Adrenal gland (tissue), 12 donors: ENCODE data around the gene FEV. TPM values are rescaled to one million over a fixed set of nuclear protein-coding genes. Genes with fewer than 3 reads are reported as not detected.

Source experiments
- DNase-seq, 7 donors: peaks; one replicate each; pipeline ENCODE4 v3.0.0-alpha.2; 2019 to 2020
- H3K27ac ChIP-seq, 5 donors: fragments of 200-600 bp; sonication (generic) in 4 of 5; 1 replicate in 3 of 5; 2 replicates in 2 of 5; pipeline versions ENCODE4 v1.5.1 to v1.8.0; 2016 to 2020; ENCODE audit warnings: mild to moderate bottlenecking in 1 of 5
- H3K27me3 ChIP-seq: fragments of 200-600 bp; 2 replicates; pipeline ENCODE4 v1.8.0; 2021
- H3K36me3 ChIP-seq, 2 donors: fragments of 200-600 bp; replicated peaks in 1 of 2; 1 replicate in 1 of 2; 2 replicates in 1 of 2; pipeline versions ENCODE4 v1.5.1 to v1.8.0; 2018 to 2022
- H3K4me1 ChIP-seq, 2 donors: fragments of 200-600 bp; replicated peaks in 1 of 2; 1 replicate in 1 of 2; 2 replicates in 1 of 2; pipeline versions ENCODE4 v1.5.1 to v1.8.0; 2018 to 2021
- H3K4me3 ChIP-seq, 4 donors: fragments of 200-600 bp; sonication (generic) in 3 of 4; one replicate each; pipeline ENCODE4 v1.5.1; 2016 to 2018
- H3K9me3 ChIP-seq, 3 donors: fragments of 200-600 bp; sonication (generic) in 1 of 3; replicated peaks in 1 of 3; 1 replicate in 2 of 3; 2 replicates in 1 of 3; pipeline versions ENCODE4 v1.5.1 to v1.8.0; 2016 to 2021
- CTCF ChIP-seq, 6 experiments: fragments of 450-650 bp in 4 of 6; fragments of 200-600 bp in 2 of 6; sonication (generic) in 1 of 6; IDR thresholded peaks; 1 replicate in 5 of 6; 2 replicates in 1 of 6; pipeline versions ENCODE4 v1.5.1 to v1.8.0; 2016 to 2021; ENCODE audit warnings: antibody characterized with exemption in 6 of 6, mild to moderate bottlenecking in 2 of 6, moderate library complexity in 1 of 6
- POLR2A ChIP-seq, 2 donors: fragments of 450-650 bp; IDR thresholded peaks; one replicate each; pipeline ENCODE4 v1.6.1; 2017; ENCODE audit warnings: antibody characterized with exemption in 2 of 2, mild to moderate bottlenecking in 2 of 2, moderate library complexity in 1 of 2
- WGBS, 4 donors: extraction: QIAGEN DNeasy Blood & Tissue Kit in 2 of 4; methylation state at CpG; one replicate each; pipeline versions ENCODE4 v1.1.5 to v1.1.7; 2013 to 2017; 5-methylcytosine and 5-hydroxymethylcytosine counted together
- intact Hi-C, 2 donors: fragments of 100-400 bp; cut with DNase I; formaldehyde crosslinking; loops; one replicate each; pipeline versions ENCODE4 v1.14.1 to v1.15.0; 2022 to 2023
- polyA plus RNA-seq, 3 donors: library from polyadenylated mRNA; stranded (reverse); fragments of 200-250 nt in 2 of 3; fragments of 350-450 nt in 1 of 3; fragmentation: Illumina TruSeq in 1 of 3; extraction: RNeasy Lipid Tissue Mini Kit (QIAGEN cat#74804) in 1 of 3; gene quantifications; one replicate each; pipeline ENCODE4 v1.2.3, GENCODE V29; 2013 to 2014
- total RNA-seq, 9 donors: library from RNA; depleted of rRNA in 4 of 9; stranded (reverse); fragments of >200 nt in 4 of 9; fragments of 120-200 nt in 1 of 9; fragmentation: NEBNext Ultra II Directional in 1 of 9; extraction: Animal tissue kit (Norgen Biotek cat#: 25700) in 1 of 9; gene quantifications; one replicate each; pipeline versions ENCODE4 v1.1.0 to v1.2.4, GENCODE V29; 2013 to 2023
- donor health status: healthy with polysubstance abuse.
- donor health status: Bipolar disorder and iron deficiency.
- donor health status: DM: yes; HTN: yes; CAD: no.
- donor health status: DM: no; HTN: no; CAD: no.
- donor health status: DM: no; HTN: no; CAD: no.
- donor health status: DM: yes; HTN: yes; CAD: no.

Gene FEV
- total and polyA plus RNA-seq, 12 donors, result 0.22 to 16.5 (median 3.1) TPM; not detected in 4

GRCh38 chr2:218995561-218995960 lies 10.6 kb upstream of the FEV start:
- H3K4me3 ChIP-seq, result no peak overlapping the region
- no peaks in the 10 kb centered on the region for H3K36me3 ChIP-seq
- intact Hi-C loops, result loop anchor here in 1 of 2 donors (10.0 kb wide), 1 partner anchor 159 kb away; no protein-coding TSS in a partner anchor
- TF ChIP-seq POLR2A (IDR thresholded peaks at IDR 0.05) (no peak), CTCF (IDR thresholded peaks at IDR 0.05) (no peak)
- no peak overlapping the region for H3K27ac ChIP-seq
- H3K4me1 ChIP-seq, result peaks cover 12 to 15% of the 10 kb centered on the region in 2 donors
- H3K27me3 ChIP-seq, result peaks cover 45% of the 10 kb centered on the region
- H3K9me3 ChIP-seq, result no peaks in the 10 kb centered on the region
- 18 to 23% (median 22%) methylated on average over 8 of the region's 8 CpGs for WGBS, 4 donors
- DNase-seq, result peak in 1 of 7 donors; percentile 57

- Histone ChIP-seq H3K36me3 (no peaks in the 10 kb centered on the region), H3K4me1 (peaks cover 12 to 15% of the 10 kb centered on the region in 2 donors), H3K9me3 (no peaks in the 10 kb centered on the region), H3K4me3 (peak within 1 kb of the TSS in 2 of 4 donors; percentile 19 to 57), H3K27me3 (peaks cover 62% of the 10 kb centered on the region), H3K27ac (peak within 1 kb of the TSS in 1 of 5 donors; percentile 74)
- no peak for TF ChIP-seq CTCF (IDR thresholded peaks at IDR 0.05)
- no peak for TF ChIP-seq POLR2A (IDR thresholded peaks at IDR 0.05)
- peak in 2 of 7 donors; percentile 30 to 58 for DNase-seq
- intact Hi-C loops, result loop anchor here in 1 of 2 donors (10.0 kb wide), 1 partner anchor 161 kb away; no protein-coding TSS in a partner anchor
- 3 to 6% (median 3%) methylated on average over 31 to 88 of the region's 88 CpGs; no CpG with 5 or more reads in 1 of the 4 donors for WGBS, 4 donors
Measured at GRCh38 chr2:218993345-218994315, 8.6 kb upstream of the FEV start, which contains the start of gene CRYBA2. CRYBA2 (minus strand) TSS chr2:218993422; CDS start chr2:218993176, 246 bp downstream.

GRCh38 chr2:218992703-218993344 lies 7.8 kb upstream of the FEV start:
- intact Hi-C loops, result loop anchor here in 1 of 2 donors (10.0 kb wide), 1 partner anchor 162 kb away; no protein-coding TSS in a partner anchor
- WGBS, 4 donors, result 1 to 11% (median 4%) methylated on average over 10 to 44 of the region's 44 CpGs
- Histone ChIP-seq H3K4me3 (peak overlapping the region in 2 of 4 donors; percentile 19 to 57), H3K4me1 (peaks cover 12 to 15% of the 10 kb centered on the region in 2 donors), H3K27ac (peak overlapping the region in 1 of 5 donors; percentile 74), H3K27me3 (peaks cover 68% of the 10 kb centered on the region), H3K9me3 (no peaks in the 10 kb centered on the region), H3K36me3 (no peaks in the 10 kb centered on the region)
- TF ChIP-seq POLR2A (IDR thresholded peaks at IDR 0.05) (peak in 1 of 2 donors; percentile 16), CTCF (IDR thresholded peaks at IDR 0.05) (no peak)
- DNase-seq, result peak in 4 of 7 donors; percentile 25 to 80 (median 32)
